ENCODE measurements around the gene C1QTNF3. TPM values are rescaled to one million over a fixed set of nuclear protein-coding genes. Genes with fewer than 3 reads are reported as not detected.
"Not testable (repeated sequence)": the region's sequence is repeated elsewhere in the genome, so short reads cannot be mapped to it uniquely, and the experiment has no call there.

Gene C1QTNF3
- total RNA-seq, 2 experiments from 2014 or later: 1.3 to 1.4 TPM

DNA sequence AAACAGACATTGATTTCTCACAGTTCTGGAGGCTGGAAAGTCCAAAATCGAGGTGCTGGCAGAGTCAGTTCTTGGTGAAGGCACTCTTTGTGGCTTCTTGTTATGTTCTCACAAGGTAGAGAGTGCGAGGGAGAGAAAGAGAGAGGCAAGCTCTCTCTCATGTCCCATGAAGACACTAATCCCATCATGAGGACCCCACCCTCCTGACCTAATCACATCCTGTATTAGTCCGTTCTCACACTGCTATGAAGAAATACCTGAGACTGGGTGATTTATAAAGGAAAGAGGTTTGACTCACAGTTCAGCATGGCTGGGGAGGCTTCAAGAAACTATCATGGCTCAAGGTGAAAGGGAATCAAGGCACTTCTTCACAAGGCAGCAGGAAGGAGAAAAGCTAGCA is 29.5 kb downstream of the C1QTNF3 start:
- intact Hi-C loops (cut with micrococcal nuclease): no loop called here
- Mint-ChIP-seq H3K4me3 (no peak overlapping the region), H3K36me3 (ENCODE audit: low read depth) (no peaks in the 10 kb centered on the region), H3K9me3 (no peaks in the 10 kb centered on the region), H3K4me1 (ENCODE audit: low read depth) (peaks cover 20% of the 10 kb centered on the region), H3K27me3 (no peaks in the 10 kb centered on the region), H3K27ac (no peak overlapping the region)
- ChIA-PET CTCF (no interaction called here), POLR2A (no interaction called here)
- ATAC-seq (no peak), DNase-seq (no peak)
- TF ChIP-seq, protein P1, sequence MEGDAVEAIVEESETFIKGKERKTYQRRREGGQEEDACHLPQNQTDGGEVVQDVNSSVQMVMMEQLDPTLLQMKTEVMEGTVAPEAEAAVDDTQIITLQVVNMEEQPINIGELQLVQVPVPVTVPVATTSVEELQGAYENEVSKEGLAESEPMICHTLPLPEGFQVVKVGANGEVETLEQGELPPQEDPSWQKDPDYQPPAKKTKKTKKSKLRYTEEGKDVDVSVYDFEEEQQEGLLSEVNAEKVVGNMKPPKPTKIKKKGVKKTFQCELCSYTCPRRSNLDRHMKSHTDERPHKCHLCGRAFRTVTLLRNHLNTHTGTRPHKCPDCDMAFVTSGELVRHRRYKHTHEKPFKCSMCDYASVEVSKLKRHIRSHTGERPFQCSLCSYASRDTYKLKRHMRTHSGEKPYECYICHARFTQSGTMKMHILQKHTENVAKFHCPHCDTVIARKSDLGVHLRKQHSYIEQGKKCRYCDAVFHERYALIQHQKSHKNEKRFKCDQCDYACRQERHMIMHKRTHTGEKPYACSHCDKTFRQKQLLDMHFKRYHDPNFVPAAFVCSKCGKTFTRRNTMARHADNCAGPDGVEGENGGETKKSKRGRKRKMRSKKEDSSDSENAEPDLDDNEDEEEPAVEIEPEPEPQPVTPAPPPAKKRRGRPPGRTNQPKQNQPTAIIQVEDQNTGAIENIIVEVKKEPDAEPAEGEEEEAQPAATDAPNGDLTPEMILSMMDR (IDR thresholded peaks at IDR 0.05): no peak

DNA sequence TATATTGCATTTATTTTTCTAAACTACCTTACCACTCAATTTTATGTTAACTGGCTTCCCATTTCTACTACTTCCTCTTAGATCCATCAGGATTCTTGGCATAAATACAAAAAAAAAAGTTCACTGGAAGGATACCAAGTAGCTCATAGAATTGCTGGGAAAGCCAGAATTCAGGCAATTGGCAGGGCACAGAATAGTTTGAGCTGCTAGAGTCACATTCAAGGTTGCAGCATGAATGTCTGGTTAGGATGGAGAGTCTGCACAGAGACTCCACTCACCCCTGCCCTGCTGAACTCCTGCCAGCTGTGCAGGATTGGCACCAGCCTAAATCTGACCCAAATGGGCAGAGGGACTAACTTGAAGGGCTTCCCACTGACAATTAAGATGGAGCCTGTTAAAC is 30.2 kb downstream of the C1QTNF3 start:
- ChIA-PET POLR2A (interaction anchor here (0.6 kb wide), 2 partner anchors 472 to 570 kb away, joined by 3 read pairs; no protein-coding TSS in a partner anchor), CTCF (no interaction called here)
- intact Hi-C loops (cut with micrococcal nuclease): no loop called here
- Mint-ChIP-seq H3K4me1 (ENCODE audit: low read depth) (peaks cover 20% of the 10 kb centered on the region), H3K36me3 (ENCODE audit: low read depth) (no peaks in the 10 kb centered on the region), H3K27ac (no peak overlapping the region), H3K27me3 (no peaks in the 10 kb centered on the region), H3K4me3 (no peak overlapping the region), H3K9me3 (no peaks in the 10 kb centered on the region)
- DNase-seq (no peak), ATAC-seq (no peak)
- TF ChIP-seq, protein P1 (IDR thresholded peaks at IDR 0.05): no peak

DNA sequence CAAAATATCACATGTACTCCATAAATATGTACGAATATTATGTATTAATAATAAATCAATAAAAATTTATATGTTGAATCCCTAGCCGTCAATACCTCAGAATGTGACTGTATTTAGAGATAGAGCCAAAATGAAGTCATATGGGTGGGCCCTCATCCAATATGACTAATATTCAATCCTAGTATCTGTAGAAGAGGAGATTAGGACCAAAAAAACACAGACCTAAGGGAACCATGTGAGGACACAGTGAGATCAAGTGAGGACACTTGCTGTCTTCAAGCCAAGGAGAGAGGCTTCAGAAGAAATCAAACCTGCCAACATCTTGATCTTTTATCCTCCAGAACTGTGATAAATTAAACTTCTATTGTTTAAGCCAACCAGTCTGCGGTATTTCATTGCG is 31.5 kb downstream of the C1QTNF3 start:
- H3K9me3 Mint-ChIP-seq: no peaks in the 10 kb centered on the region
- no peak overlapping the region for H3K4me3 Mint-ChIP-seq
- TF ChIP-seq, protein P1 (IDR thresholded peaks at IDR 0.05): no peak
- DNase-seq: no peak
- ChIA-PET POLR2A (no interaction called here), CTCF (interaction anchor here (0.7 to 1.2 kb wide), 2 partner anchors 14 kb away, joined by 3 to 4 read pairs; no protein-coding TSS in a partner anchor)
- no peaks in the 10 kb centered on the region for H3K27me3 Mint-ChIP-seq
- H3K27ac Mint-ChIP-seq: no peak overlapping the region
- intact Hi-C loops (cut with micrococcal nuclease): no loop called here
- H3K36me3 Mint-ChIP-seq (ENCODE audit: low read depth): no peaks in the 10 kb centered on the region
- peaks cover 26% of the 10 kb centered on the region for H3K4me1 Mint-ChIP-seq (ENCODE audit: low read depth)
- no peak for ATAC-seq

DNA sequence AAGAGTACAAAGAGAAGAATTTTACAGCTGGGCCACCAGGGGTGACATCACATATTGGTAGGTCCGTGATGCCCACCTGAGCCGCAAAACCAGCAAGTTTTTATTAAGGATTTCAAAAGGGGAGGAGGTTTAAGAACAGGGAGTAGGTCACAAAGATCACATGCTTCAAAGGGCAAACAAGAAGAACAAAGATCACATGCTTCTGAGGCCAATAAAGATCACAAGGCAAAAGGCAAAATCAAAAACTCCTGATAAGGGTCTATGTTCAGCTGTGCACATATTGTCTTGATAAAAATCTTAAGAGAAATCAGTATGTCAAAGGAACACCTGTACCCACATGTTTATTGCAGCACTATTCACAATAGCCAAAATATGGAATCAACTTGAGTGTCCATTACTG is 32.9 kb downstream of the C1QTNF3 start:
- CTCF ChIA-PET: interaction anchor here (1.2 kb wide), 1 partner anchor 13 kb away, joined by 3 read pairs; no protein-coding TSS in a partner anchor
- H3K9me3 Mint-ChIP-seq; DNase-seq; H3K27ac Mint-ChIP-seq; ATAC-seq; intact Hi-C loops (cut with micrococcal nuclease); H3K27me3 Mint-ChIP-seq; H3K36me3 Mint-ChIP-seq (ENCODE audit: low read depth); POLR2A ChIA-PET; H3K4me3 Mint-ChIP-seq: not testable (repeated sequence)
- peaks cover 30% of the 10 kb centered on the region for H3K4me1 Mint-ChIP-seq (ENCODE audit: low read depth)

DNA sequence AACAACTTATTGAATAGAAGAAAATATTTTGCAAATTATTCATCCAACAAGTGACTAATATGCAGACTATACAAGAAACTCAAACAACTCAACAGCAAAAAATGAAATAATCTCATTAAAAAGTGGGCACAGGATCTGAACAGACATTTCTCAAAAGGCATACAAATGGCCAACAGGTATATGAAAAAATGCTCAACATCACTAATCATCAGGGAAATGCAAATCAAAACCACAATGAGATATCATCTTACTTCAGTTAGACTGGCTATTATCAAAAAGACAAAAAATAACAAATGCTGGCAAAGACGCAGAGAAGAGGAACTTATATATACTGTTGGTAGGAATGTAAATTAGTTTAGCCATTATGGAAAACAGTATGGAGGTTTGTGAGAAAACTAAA is 33.4 kb downstream of the C1QTNF3 start:
- CTCF ChIA-PET: no interaction called here
- H3K9me3 Mint-ChIP-seq: no peaks in the 10 kb centered on the region
- no peak for ATAC-seq

More for the DNA sequence above, 33.4 kb downstream of the C1QTNF3 start:
- intact Hi-C loops (cut with micrococcal nuclease): no loop called here
- DNase-seq: no peak
- Mint-ChIP-seq H3K36me3 (ENCODE audit: low read depth) (peaks cover 4% of the 10 kb centered on the region), H3K27me3 (no peaks in the 10 kb centered on the region), H3K27ac (no peak overlapping the region), H3K4me3 (no peak overlapping the region), H3K4me1 (ENCODE audit: low read depth) (peaks cover 27% of the 10 kb centered on the region)
- POLR2A ChIA-PET: no interaction called here
- TF ChIP-seq, protein P1 (IDR thresholded peaks at IDR 0.05): no peak

All from activated CD8-positive, alpha-beta T cell treated with anti-CD3 and anti-CD28 coated beads for 36 hours (primary cell).